WTC11 (cell line): ENCODE measurements around the gene LTBP1. TPM values are rescaled to one million over a fixed set of nuclear protein-coding genes. Genes with fewer than 3 reads are reported as not detected.
"Not testable (repeated sequence)": the region's sequence is repeated elsewhere in the genome, so short reads cannot be mapped to it uniquely, and the experiment has no call there.

Source experiments
- ATAC-seq: fragments of 200-7000 bp; cut with Tn5 transposase; 2 replicates; pipeline ENCODE4 v1.10.0; 2021; ENCODE audit warnings: mild to moderate bottlenecking, moderate library complexity
- CTCF ChIA-PET: fragments of 300-600 bp; sonication (Branson Sonifier 250); formaldehyde crosslinking; loops from one replicate; lab custom pipeline; 2021; ENCODE audit warnings: antibody characterized with exemption; lab: Charles Lee
- POLR2A ChIA-PET: fragments of 350-600 bp; sonication (Branson Sonifier 250); formaldehyde crosslinking; loops from one replicate; lab custom pipeline; 2021; ENCODE audit warnings: antibody characterized with exemption; lab: Charles Lee
- DNase-seq: peaks from one replicate; pipeline ENCODE4 v3.0.0; 2021; ENCODE audit warnings: low spot score
- H3K27ac Mint-ChIP-seq: 2 replicates; pipeline ENCODE4 v1.8.0; 2021; ENCODE audit warnings: mixed read lengths
- H3K27me3 Mint-ChIP-seq: 2 replicates; pipeline ENCODE4 v1.8.0; 2021; ENCODE audit warnings: low read depth, mild to moderate bottlenecking, moderate library complexity, mixed read lengths
- H3K36me3 Mint-ChIP-seq: 2 replicates; pipeline ENCODE4 v1.8.0; 2021; ENCODE audit warnings: mixed read lengths
- H3K4me1 Mint-ChIP-seq: 2 replicates; pipeline ENCODE4 v1.8.0; 2022; ENCODE audit warnings: mixed read lengths
- H3K4me3 Mint-ChIP-seq: 2 replicates; pipeline ENCODE4 v1.8.0; 2021; ENCODE audit warnings: mild to moderate bottlenecking, moderate library complexity, mixed read lengths
- H3K9me3 Mint-ChIP-seq: 2 replicates; pipeline ENCODE4 v1.8.0; 2021; ENCODE audit warnings: mixed read lengths
- CREB1 ChIP-seq: sonication (generic); formaldehyde crosslinking; IDR thresholded peaks from 2 replicates; pipeline ENCODE4 v1.8.0; 2023; ENCODE audit warnings: mild to moderate bottlenecking, missing genetic modification reagents
- CREM ChIP-seq: sonication (generic); formaldehyde crosslinking; IDR thresholded peaks from 2 replicates; pipeline ENCODE4 v1.8.1; 2022; ENCODE audit warnings: mild to moderate bottlenecking, missing genetic modification reagents, moderate library complexity
- E2F1 ChIP-seq: sonication (generic); formaldehyde crosslinking; IDR thresholded peaks from 2 replicates; pipeline ENCODE4 v1.8.0; 2022; ENCODE audit warnings: mild to moderate bottlenecking, missing genetic modification reagents
- ERG ChIP-seq: fragments of 250-450 bp; sonication (Bioruptor Pico); IDR thresholded peaks from 2 replicates; pipeline ENCODE4 v1.8.0; 2021; ENCODE audit warnings: mild to moderate bottlenecking
- FOXJ3 ChIP-seq: sonication (generic); formaldehyde crosslinking; IDR thresholded peaks from 2 replicates; pipeline ENCODE4 v1.9.0; 2021; ENCODE audit warnings: missing genetic modification reagents, mild to moderate bottlenecking, borderline replicate concordance
- NFATC4 ChIP-seq: fragments of 250-450 bp; sonication (Bioruptor Pico); IDR thresholded peaks from 2 replicates; pipeline ENCODE4 v1.9.0; 2021; ENCODE audit warnings: mild to moderate bottlenecking
- NFE2L1 ChIP-seq: sonication (generic); formaldehyde crosslinking; IDR thresholded peaks from 2 replicates; pipeline ENCODE4 v1.8.1; 2023; ENCODE audit warnings: missing genetic modification reagents
- NR2C2 ChIP-seq: sonication (generic); formaldehyde crosslinking; IDR thresholded peaks from 2 replicates; pipeline ENCODE4 v1.8.0; 2022; ENCODE audit warnings: mild to moderate bottlenecking, missing genetic modification reagents
- PRDM15 ChIP-seq: sonication (generic); formaldehyde crosslinking; IDR thresholded peaks from 2 replicates; pipeline ENCODE4 v1.8.0; 2022; ENCODE audit warnings: missing genetic modification reagents
- PRRX2 ChIP-seq: fragments of 250-450 bp; sonication (Bioruptor Pico); IDR thresholded peaks from 2 replicates; pipeline ENCODE4 v1.8.0; 2021; ENCODE audit warnings: mild to moderate bottlenecking
- SMAD4 ChIP-seq: sonication (generic); formaldehyde crosslinking; IDR thresholded peaks from 2 replicates; pipeline ENCODE4 v1.8.0; 2022; ENCODE audit warnings: mild to moderate bottlenecking, missing genetic modification reagents
- TEAD1 ChIP-seq: sonication (generic); formaldehyde crosslinking; IDR thresholded peaks from 2 replicates; pipeline ENCODE4 v1.8.0; 2022; ENCODE audit warnings: mild to moderate bottlenecking, missing genetic modification reagents
- ZNF138 ChIP-seq: sonication (generic); formaldehyde crosslinking; conservative IDR thresholded peaks from 2 replicates; pipeline ENCODE4 v1.8.1; 2022; ENCODE audit warnings: mild to moderate bottlenecking, moderate library complexity, missing genetic modification reagents
- ZNF263 ChIP-seq: sonication (generic); formaldehyde crosslinking; IDR thresholded peaks from 2 replicates; pipeline ENCODE4 v1.8.1; 2022; ENCODE audit warnings: low read depth, mild to moderate bottlenecking, moderate library complexity, missing genetic modification reagents
- ZNF396 ChIP-seq: fragments of 250-450 bp; sonication (Bioruptor Pico); IDR thresholded peaks from 2 replicates; pipeline ENCODE4 v1.8.0; 2021; ENCODE audit warnings: mild to moderate bottlenecking, moderate library complexity, borderline replicate concordance
- ZNF416 ChIP-seq: fragments of 250-450 bp; sonication (Bioruptor Pico); IDR thresholded peaks from 2 replicates; pipeline ENCODE4 v1.9.0; 2021; ENCODE audit warnings: mild to moderate bottlenecking, inconsistent platforms
- ZNF423 ChIP-seq: fragments of 250-450 bp; sonication (Bioruptor Pico); IDR thresholded peaks from 2 replicates; pipeline ENCODE4 v2.1.2; 2022; ENCODE audit warnings: mild to moderate bottlenecking, moderate library complexity
- ZNF532 ChIP-seq: fragments of 250-450 bp; sonication (Bioruptor Pico); IDR thresholded peaks from 2 replicates; pipeline ENCODE4 v1.9.0; 2021; ENCODE audit warnings: mild to moderate bottlenecking, borderline replicate concordance
- ZNF671 ChIP-seq: fragments of 250-450 bp; sonication (Bioruptor Pico); IDR thresholded peaks from 2 replicates; pipeline ENCODE4 v1.8.0; 2021; ENCODE audit warnings: mild to moderate bottlenecking
- total RNA-seq: library from RNA; stranded (reverse); gene quantifications from 3 replicates; pipeline ENCODE4 v1.2.3, GENCODE V29; 2021

Gene LTBP1
- total RNA-seq, 1 experiment from 2014 or later, result 33.6 TPM

- ChIA-PET CTCF (no interaction called here), POLR2A (interaction anchor here (0.6 kb wide), 1 partner anchor 1294 kb away, joined by 3 read pairs; no protein-coding TSS in a partner anchor)
- DNase-seq (no peak), ATAC-seq (no peak)
- TF ChIP-seq ZNF396, result no peak
- no peak for TF ChIP-seq TEAD1 (CRISPR knock-in tag)
- no peak for TF ChIP-seq PRRX2
- TF ChIP-seq NFE2L1 (CRISPR knock-in tag), result no peak
- TF ChIP-seq ZNF263 (CRISPR knock-in tag), result no peak
- TF ChIP-seq ZNF671 (CRISPR knock-in tag), result no peak
- TF ChIP-seq ZNF416, result no peak
- no peak for TF ChIP-seq CREM (CRISPR knock-in tag)
- TF ChIP-seq NFATC4 (CRISPR knock-in tag), result no peak
- no peak for TF ChIP-seq ERG
- TF ChIP-seq ZNF423, result no peak
- no peak for TF ChIP-seq ZNF138 (CRISPR knock-in tag)
- no peak for TF ChIP-seq FOXJ3 (CRISPR knock-in tag)
- no peak for TF ChIP-seq E2F1 (CRISPR knock-in tag)
- no peak for TF ChIP-seq PRDM15 (CRISPR knock-in tag)
- TF ChIP-seq ZNF532 (CRISPR knock-in tag), result no peak
- no peak for TF ChIP-seq NR2C2 (CRISPR knock-in tag)
- TF ChIP-seq SMAD4 (CRISPR knock-in tag), result no peak
- no peak for TF ChIP-seq CREB1 (CRISPR knock-in tag)
- H3K27ac Mint-ChIP-seq, result no peak overlapping the region
- no peaks in the 10 kb centered on the region; the same call in 1 of the 2 replicates for H3K27me3 Mint-ChIP-seq
- H3K9me3 Mint-ChIP-seq, result peaks cover 8% of the 10 kb centered on the region
- no peaks in the 10 kb centered on the region for H3K36me3 Mint-ChIP-seq
- peaks cover 19% of the 10 kb centered on the region for H3K4me1 Mint-ChIP-seq
- H3K4me3 Mint-ChIP-seq, result no peak overlapping the region
These were observed 109.4 kb downstream of the LTBP1 start for GRCh38 chr2:33056170-33056569.

- H3K36me3 Mint-ChIP-seq, H3K27me3 Mint-ChIP-seq, H3K9me3 Mint-ChIP-seq, H3K4me3 Mint-ChIP-seq, H3K27ac Mint-ChIP-seq, ATAC-seq, CTCF ChIA-PET, POLR2A ChIA-PET: not testable (repeated sequence)
- H3K4me1 Mint-ChIP-seq, result peaks cover 22% of the 10 kb centered on the region
- peak; percentile 18 for DNase-seq
These were observed 110.7 kb downstream of the LTBP1 start for GRCh38 chr2:33057307-33058028.
